H1 (cell line): ENCODE data around the gene CTSC. TPM values are rescaled to one million over a fixed set of nuclear protein-coding genes. Genes with fewer than 3 reads are reported as not detected.

Source experiments
- CTCF ChIA-PET: fragments of 300-600 bp; sonication (Branson Sonifier 250); formaldehyde crosslinking; loops from one replicate; lab custom pipeline; 2021; ENCODE audit not compliant: partially characterized antibody; lab: Charles Lee
- POLR2A ChIA-PET: fragments of 300-600 bp; sonication (Branson Sonifier 250); formaldehyde crosslinking; loops from one replicate; lab custom pipeline; 2021; ENCODE audit warnings: inconsistent platforms; ENCODE audit not compliant: partially characterized antibody; lab: Charles Lee
- DNase-seq, 2 experiments: peaks; one replicate each; pipeline versions ENCODE4 v3.0.0 to v3.0.0-alpha.2; 2010 to 2022; ENCODE audit warnings: low spot score in 2 of 2, low read depth in 1 of 2, mixed read lengths in 1 of 2
- FAIRE-seq: peaks from 2 replicates; lab custom pipeline; 2011; peaks lifted over from hg19 to GRCh38; lab: Jason Lieb, UNC
- H2AFZ ChIP-seq: 2 replicates; pipeline ENCODE4 v1.8.1; 2012; ENCODE audit warnings: low read length, inconsistent platforms
- H2AK5ac ChIP-seq: 2 replicates; pipeline ENCODE4 v1.6.1; 2013; ENCODE audit warnings: low read depth, low read length
- H2BK120ac ChIP-seq: replicated peaks from 2 replicates; pipeline ENCODE3; 2013; ENCODE audit warnings: low read depth, low read length, inconsistent platforms
- H2BK12ac ChIP-seq: 2 replicates; pipeline ENCODE4 v1.6.1; 2013; ENCODE audit warnings: low read depth, low read length
- H2BK15ac ChIP-seq: 2 replicates; pipeline ENCODE4 v1.6.1; 2013; ENCODE audit warnings: low read length
- H2BK20ac ChIP-seq: 2 replicates; pipeline ENCODE4 v1.6.1; 2013; ENCODE audit warnings: low read length
- H2BK5ac ChIP-seq: 2 replicates; pipeline ENCODE4 v1.6.1; 2013; ENCODE audit warnings: low read depth, low read length
- H3K14ac ChIP-seq: 2 replicates; pipeline ENCODE4 v1.6.1; 2013; ENCODE audit warnings: inconsistent platforms; ENCODE audit not compliant: insufficient read length
- H3K18ac ChIP-seq: 2 replicates; pipeline ENCODE4 v1.6.1; 2013; ENCODE audit warnings: low read length; ENCODE audit errors: extremely low read depth
- H3K23ac ChIP-seq: 2 replicates; pipeline ENCODE4 v1.6.1; 2013; ENCODE audit warnings: inconsistent platforms; ENCODE audit not compliant: insufficient read length
- H3K23me2 ChIP-seq: 2 replicates; pipeline ENCODE4 v1.6.1; 2013; ENCODE audit warnings: low read depth, low read length
- H3K27ac ChIP-seq: 2 replicates; pipeline ENCODE4 v1.6.1; 2011; ENCODE audit warnings: low read depth, low read length, inconsistent platforms
- H3K27me3 ChIP-seq, 4 experiments: replicated peaks in 1 of 4; 1 replicate in 1 of 4; 2 replicates in 3 of 4; pipeline versions ENCODE4 v1.6.1 to v1.8.1; 2011 to 2013; ENCODE audit warnings: low read length in 3 of 4, mild to moderate bottlenecking in 3 of 4, inconsistent platforms in 2 of 4, mixed read lengths in 2 of 4, moderate library complexity in 1 of 4; ENCODE audit not compliant: control insufficient read depth in 3 of 4, insufficient read depth in 3 of 4; ENCODE audit errors: extremely low read depth in 1 of 4
- H3K36me3 ChIP-seq, 4 experiments: 2 replicates each; pipeline versions ENCODE4 v1.6.1 to v1.8.1; 2011 to 2013; ENCODE audit warnings: mild to moderate bottlenecking in 4 of 4, low read length in 3 of 4, moderate library complexity in 2 of 4, control low read depth in 1 of 4, inconsistent platforms in 1 of 4; ENCODE audit not compliant: insufficient read depth in 4 of 4, control insufficient read depth in 2 of 4
- H3K4ac ChIP-seq: replicated peaks from 2 replicates; pipeline ENCODE3; 2013; ENCODE audit warnings: low read length, low read depth, mixed read lengths, inconsistent platforms; ENCODE audit not compliant: insufficient read length
- H3K4me1 ChIP-seq, 4 experiments: replicated peaks in 1 of 4; 1 replicate in 1 of 4; 2 replicates in 3 of 4; pipeline versions ENCODE4 v1.6.1 to v1.8.1; 2011 to 2013; ENCODE audit warnings: low read length in 3 of 4, inconsistent platforms in 2 of 4, mixed read lengths in 1 of 4; ENCODE audit not compliant: insufficient read depth in 4 of 4, control insufficient read depth in 3 of 4
- H3K4me2 ChIP-seq, 2 experiments: 2 replicates each; pipeline versions ENCODE4 v1.6.1 to v1.8.1; 2011 to 2013; ENCODE audit warnings: low read depth in 2 of 2, low read length in 2 of 2, control low read depth in 1 of 2, inconsistent platforms in 1 of 2, mild to moderate bottlenecking in 1 of 2; ENCODE audit not compliant: insufficient read depth in 1 of 2
- H3K4me3 ChIP-seq, 4 experiments: fragments of 200-600, 300-600 bp in 1 of 4; sonication (generic), shearing (Covaris generic), sonication (Bioruptor Twin) in 1 of 4; 2 replicates each; pipeline versions ENCODE4 v1.5.1 to v1.8.1; 2011 to 2016; ENCODE audit warnings: low read length in 4 of 4, low read depth in 3 of 4, control low read depth in 2 of 4, inconsistent platforms in 2 of 4, mild to moderate bottlenecking in 2 of 4, mixed read lengths in 1 of 4, moderate library complexity in 1 of 4; ENCODE audit not compliant: insufficient read depth in 2 of 4; ENCODE audit errors: extremely low read depth in 1 of 4
- H3K56ac ChIP-seq: replicated peaks from 2 replicates; pipeline ENCODE3; 2013; ENCODE audit warnings: low read depth, mild to moderate bottlenecking, mixed read lengths, low read length, inconsistent platforms; ENCODE audit not compliant: insufficient read length
- H3K79me1 ChIP-seq: 2 replicates; pipeline ENCODE4 v1.6.1; 2013; ENCODE audit warnings: low read depth, low read length, control low read depth
- H3K79me2 ChIP-seq, 2 experiments: 2 replicates each; pipeline versions ENCODE4 v1.6.1 to v1.8.1; 2012 to 2013; ENCODE audit warnings: low read length in 2 of 2, mild to moderate bottlenecking in 2 of 2, inconsistent platforms in 1 of 2; ENCODE audit not compliant: insufficient read depth in 2 of 2, control insufficient read depth in 1 of 2
- H3K9ac ChIP-seq, 4 experiments: replicated peaks in 1 of 4; 1 replicate in 1 of 4; 2 replicates in 3 of 4; pipeline versions ENCODE4 v1.6.1 to v1.8.1; 2011 to 2013; ENCODE audit warnings: low read depth in 3 of 4, low read length in 3 of 4, control low read depth in 2 of 4, mild to moderate bottlenecking in 2 of 4, moderate library complexity in 2 of 4, inconsistent platforms in 1 of 4; ENCODE audit errors: extremely low read depth in 1 of 4
- H3K9me3 ChIP-seq, 2 experiments: 2 replicates each; pipeline versions ENCODE4 v1.6.1 to v1.8.1; 2012 to 2013; ENCODE audit warnings: mild to moderate bottlenecking in 2 of 2, moderate library complexity in 2 of 2, control low read depth in 1 of 2, inconsistent platforms in 1 of 2, low read depth in 1 of 2, low read length in 1 of 2, mixed read lengths in 1 of 2; ENCODE audit not compliant: insufficient read depth in 2 of 2
- H4K20me1 ChIP-seq, 2 experiments: replicated peaks in 1 of 2; 2 replicates each; pipeline versions ENCODE3 to v1.8.1; 2011 to 2013; ENCODE audit warnings: inconsistent platforms in 2 of 2, low read length in 2 of 2, mild to moderate bottlenecking in 1 of 2; ENCODE audit not compliant: insufficient read depth in 2 of 2, control insufficient read depth in 1 of 2
- H4K5ac ChIP-seq: 2 replicates; pipeline ENCODE4 v1.6.1; 2013; ENCODE audit warnings: low read length, low read depth, mixed read lengths, inconsistent platforms; ENCODE audit not compliant: insufficient read length
- H4K8ac ChIP-seq: 2 replicates; pipeline ENCODE4 v1.8.0; 2013; ENCODE audit warnings: mild to moderate bottlenecking, moderate library complexity, low read length, inconsistent platforms; ENCODE audit not compliant: insufficient read depth; ENCODE audit errors: extremely low read depth
- H4K91ac ChIP-seq: replicated peaks from 2 replicates; pipeline ENCODE3; 2013; ENCODE audit warnings: low read length, mixed read lengths, inconsistent platforms; ENCODE audit not compliant: insufficient read length
- ASH2L ChIP-seq: fragments of 200-600, 300-600 bp; sonication (generic); IDR thresholded peaks from one replicate; pipeline ENCODE4 v1.7.1; 2017; ENCODE audit warnings: low read length
- BCL11A ChIP-seq, 2 experiments: IDR thresholded peaks; one replicate each; pipeline ENCODE4 v1.6.1; 2011; ENCODE audit warnings: low read depth in 2 of 2, low read length in 2 of 2, mild to moderate bottlenecking in 2 of 2
- GTF2F1 ChIP-seq: IDR thresholded peaks from 2 replicates; pipeline ENCODE4 v1.6.1; 2012; ENCODE audit warnings: low read depth, low read length, improper control_type of control experiment, borderline replicate concordance
- JUN ChIP-seq: IDR thresholded peaks from 2 replicates; pipeline ENCODE4 v1.6.1; 2011; ENCODE audit warnings: low read depth, mild to moderate bottlenecking, improper control_type of control experiment, low read length
- PHF8 ChIP-seq: fragments of 200-600 bp; sonication (generic); conservative IDR thresholded peaks from 2 replicates; pipeline ENCODE4 v1.7.1; 2012; ENCODE audit warnings: low read depth, mild to moderate bottlenecking, inconsistent platforms, low read length, moderate library complexity
- SAP30 ChIP-seq: fragments of 300-600 bp; sonication (generic); IDR thresholded peaks from 2 replicates; pipeline ENCODE4 v1.7.1; 2012; ENCODE audit warnings: low read length, moderate library complexity, mild to moderate bottlenecking, inconsistent platforms; ENCODE audit not compliant: insufficient read depth, insufficient replicate concordance
- SIRT6 ChIP-seq: IDR thresholded peaks from one replicate; pipeline ENCODE4 v1.7.1; 2012; ENCODE audit warnings: low read length, inconsistent platforms
- SUZ12 ChIP-seq: fragments of 200-600 bp; sonication (generic); IDR thresholded peaks from 2 replicates; pipeline ENCODE4 v1.6.1; 2012; ENCODE audit warnings: mild to moderate bottlenecking, inconsistent platforms, low read length, moderate library complexity, mixed read lengths
- WGBS, 2 experiments: shearing (Covaris generic) in 1 of 2; methylation state at CpG; one replicate each; pipeline versions ENCODE4 v1.1.6 to v1.1.7; 2013 to 2015; ENCODE audit warnings: low lambda C conversion rate in 2 of 2, mixed read lengths in 2 of 2, inconsistent platforms in 1 of 2, low coverage in 1 of 2, missing lambda C conversion rate in 1 of 2; ENCODE audit not compliant: insufficient replicate concordance in 2 of 2, insufficient coverage in 1 of 2, insufficient read length in 1 of 2; ENCODE audit errors: extremely low coverage in 1 of 2, missing lambda C conversion rate in 1 of 2; 5-methylcytosine and 5-hydroxymethylcytosine counted together
- polyA plus RNA-seq, 7 experiments: library from polyadenylated mRNA; depleted of rRNA in 3 of 7; stranded (reverse) in 5 of 7; unstranded in 2 of 7; fragments of >200 nt in 5 of 7; fragments of 200-250 nt in 2 of 7; gene quantifications; 1 replicate in 5 of 7; 2 replicates in 1 of 7; 4 replicates in 1 of 7; pipeline versions ENCODE4 v1.2.1 to v1.2.3, GENCODE V29; 2011 to 2013; ENCODE audit warnings: missing spikeins in 2 of 7, mixed read lengths in 2 of 7
- total RNA-seq: library from RNA; stranded (reverse); fragmentation: NEBNext Ultra II Directional; extraction: Animal tissue kit (Norgen Biotek cat#: 25700); gene quantifications from 2 replicates; pipeline ENCODE4 v1.2.1, GENCODE V29; 2021
- TF ChIP-seq, protein P1 (sequence below): IDR thresholded peaks from 2 replicates; pipeline ENCODE4 v1.6.1; 2012; ENCODE audit warnings: low read length, inconsistent platforms
- TF ChIP-seq, protein P2 (sequence below): IDR thresholded peaks from 2 replicates; pipeline ENCODE4 v1.6.1; 2012; ENCODE audit warnings: inconsistent platforms

CTSC gene
- total and polyA plus RNA-seq, 2 of the 8 experiments (the other 6 are each of a cell fraction or from before 2014, with no cell fraction given), result 347 to 369 TPM

GRCh38 chr11:88345949-88346348 lies 8.4 kb upstream of the CTSC start:
- H2AFZ ChIP-seq, result no peak overlapping the region
- H3K27ac ChIP-seq, result no peak overlapping the region
- no peak overlapping the region for H2BK5ac ChIP-seq
- no peak overlapping the region for H2AK5ac ChIP-seq
- H3K79me2 ChIP-seq, result 0 out of 4 replicates have a peak, but pooled peaks cover 0 to 2% of the 10 kb centered on the region in 2 experiments
- H2BK15ac ChIP-seq, result no peak overlapping the region
- H2BK120ac ChIP-seq, result no peak overlapping the region
- TF ChIP-seq SIRT6, result no peak
- no peak for TF ChIP-seq GTF2F1
- TF ChIP-seq, protein P1, sequence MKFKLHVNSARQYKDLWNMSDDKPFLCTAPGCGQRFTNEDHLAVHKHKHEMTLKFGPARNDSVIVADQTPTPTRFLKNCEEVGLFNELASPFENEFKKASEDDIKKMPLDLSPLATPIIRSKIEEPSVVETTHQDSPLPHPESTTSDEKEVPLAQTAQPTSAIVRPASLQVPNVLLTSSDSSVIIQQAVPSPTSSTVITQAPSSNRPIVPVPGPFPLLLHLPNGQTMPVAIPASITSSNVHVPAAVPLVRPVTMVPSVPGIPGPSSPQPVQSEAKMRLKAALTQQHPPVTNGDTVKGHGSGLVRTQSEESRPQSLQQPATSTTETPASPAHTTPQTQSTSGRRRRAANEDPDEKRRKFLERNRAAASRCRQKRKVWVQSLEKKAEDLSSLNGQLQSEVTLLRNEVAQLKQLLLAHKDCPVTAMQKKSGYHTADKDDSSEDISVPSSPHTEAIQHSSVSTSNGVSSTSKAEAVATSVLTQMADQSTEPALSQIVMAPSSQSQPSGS, result no peak
- no peak for TF ChIP-seq BCL11A (IDR thresholded peaks at IDR 0.05; ENCODE audit: low read depth in 2 of 2, low read length in 2 of 2)
- no peak for TF ChIP-seq ASH2L
- TF ChIP-seq PHF8, result no peak
- TF ChIP-seq SAP30, result no peak
- TF ChIP-seq SUZ12, result no peak
- no peak for TF ChIP-seq JUN
- TF ChIP-seq, protein P2, sequence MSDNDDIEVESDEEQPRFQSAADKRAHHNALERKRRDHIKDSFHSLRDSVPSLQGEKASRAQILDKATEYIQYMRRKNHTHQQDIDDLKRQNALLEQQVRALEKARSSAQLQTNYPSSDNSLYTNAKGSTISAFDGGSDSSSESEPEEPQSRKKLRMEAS, result no peak
- no peaks in the 10 kb centered on the region for H3K79me1 ChIP-seq
- no peaks in the 10 kb centered on the region for H3K4me1 ChIP-seq
- no peak overlapping the region for H3K14ac ChIP-seq
- H3K23ac ChIP-seq, result no peak overlapping the region
- no peak overlapping the region for H3K9ac ChIP-seq
- H3K56ac ChIP-seq, result no peak overlapping the region
- H3K4me2 ChIP-seq, result no peak overlapping the region
- no peaks in the 10 kb centered on the region for H3K36me3 ChIP-seq
- FAIRE-seq, result no peak
- H4K5ac ChIP-seq, result no peak overlapping the region
- CTCF ChIA-PET, result interaction anchor here (1.2 kb wide), 1 partner anchor 195 kb away, joined by 3 read pairs; no protein-coding TSS in a partner anchor
- no peaks in the 10 kb centered on the region for H4K20me1 ChIP-seq
- no peaks in the 10 kb centered on the region for H3K23me2 ChIP-seq
- DNase-seq, result no peak
- no peak overlapping the region for H3K4ac ChIP-seq
- POLR2A ChIA-PET, result no interaction called here
- no peak overlapping the region for H3K4me3 ChIP-seq
- H3K18ac ChIP-seq, result no peak overlapping the region
- no peak overlapping the region for H2BK20ac ChIP-seq
- 93% methylated on average over 1 of the region's 1 CpG; no CpG with 5 or more reads in 1 of the 2 experiments for WGBS, 2 experiments
- no peaks in the 10 kb centered on the region for H3K9me3 ChIP-seq
- no peak overlapping the region for H4K8ac ChIP-seq
- no peak overlapping the region for H4K91ac ChIP-seq
- H2BK12ac ChIP-seq, result no peak overlapping the region
- no peaks in the 10 kb centered on the region for H3K27me3 ChIP-seq
